H1 (cell line): ENCODE results near the gene MUC16. TPM values are rescaled to one million over a fixed set of nuclear protein-coding genes. Genes with fewer than 3 reads are reported as not detected.

Experiments
- CTCF ChIA-PET: fragments of 300-600 bp; sonication (Branson Sonifier 250); formaldehyde crosslinking; loops from one replicate; lab custom pipeline; 2021; ENCODE audit not compliant: partially characterized antibody; lab: Charles Lee
- POLR2A ChIA-PET: fragments of 300-600 bp; sonication (Branson Sonifier 250); formaldehyde crosslinking; loops from one replicate; lab custom pipeline; 2021; ENCODE audit warnings: inconsistent platforms; ENCODE audit not compliant: partially characterized antibody; lab: Charles Lee
- DNase-seq, 2 experiments: peaks; one replicate each; pipeline versions ENCODE4 v3.0.0 to v3.0.0-alpha.2; 2010 to 2022; ENCODE audit warnings: low spot score in 2 of 2, low read depth in 1 of 2, mixed read lengths in 1 of 2
- FAIRE-seq: peaks from 2 replicates; lab custom pipeline; 2011; peaks lifted over from hg19 to GRCh38; lab: Jason Lieb, UNC
- H2AFZ ChIP-seq: 2 replicates; pipeline ENCODE4 v1.8.1; 2012; ENCODE audit warnings: low read length, inconsistent platforms
- H2AK5ac ChIP-seq: 2 replicates; pipeline ENCODE4 v1.6.1; 2013; ENCODE audit warnings: low read depth, low read length
- H2BK120ac ChIP-seq: replicated peaks from 2 replicates; pipeline ENCODE3; 2013; ENCODE audit warnings: low read depth, low read length, inconsistent platforms
- H2BK12ac ChIP-seq: 2 replicates; pipeline ENCODE4 v1.6.1; 2013; ENCODE audit warnings: low read depth, low read length
- H2BK15ac ChIP-seq: 2 replicates; pipeline ENCODE4 v1.6.1; 2013; ENCODE audit warnings: low read length
- H2BK20ac ChIP-seq: 2 replicates; pipeline ENCODE4 v1.6.1; 2013; ENCODE audit warnings: low read length
- H2BK5ac ChIP-seq: 2 replicates; pipeline ENCODE4 v1.6.1; 2013; ENCODE audit warnings: low read depth, low read length
- H3K14ac ChIP-seq: 2 replicates; pipeline ENCODE4 v1.6.1; 2013; ENCODE audit warnings: inconsistent platforms; ENCODE audit not compliant: insufficient read length
- H3K18ac ChIP-seq: 2 replicates; pipeline ENCODE4 v1.6.1; 2013; ENCODE audit warnings: low read length; ENCODE audit errors: extremely low read depth
- H3K23ac ChIP-seq: 2 replicates; pipeline ENCODE4 v1.6.1; 2013; ENCODE audit warnings: inconsistent platforms; ENCODE audit not compliant: insufficient read length
- H3K23me2 ChIP-seq: 2 replicates; pipeline ENCODE4 v1.6.1; 2013; ENCODE audit warnings: low read depth, low read length
- H3K27ac ChIP-seq: 2 replicates; pipeline ENCODE4 v1.6.1; 2011; ENCODE audit warnings: low read depth, low read length, inconsistent platforms
- H3K27me3 ChIP-seq, 4 experiments: replicated peaks in 1 of 4; 1 replicate in 1 of 4; 2 replicates in 3 of 4; pipeline versions ENCODE4 v1.6.1 to v1.8.1; 2011 to 2013; ENCODE audit warnings: low read length in 3 of 4, mild to moderate bottlenecking in 3 of 4, inconsistent platforms in 2 of 4, mixed read lengths in 2 of 4, moderate library complexity in 1 of 4; ENCODE audit not compliant: control insufficient read depth in 3 of 4, insufficient read depth in 3 of 4; ENCODE audit errors: extremely low read depth in 1 of 4
- H3K36me3 ChIP-seq, 4 experiments: 2 replicates each; pipeline versions ENCODE4 v1.6.1 to v1.8.1; 2011 to 2013; ENCODE audit warnings: mild to moderate bottlenecking in 4 of 4, low read length in 3 of 4, moderate library complexity in 2 of 4, control low read depth in 1 of 4, inconsistent platforms in 1 of 4; ENCODE audit not compliant: insufficient read depth in 4 of 4, control insufficient read depth in 2 of 4
- H3K4ac ChIP-seq: replicated peaks from 2 replicates; pipeline ENCODE3; 2013; ENCODE audit warnings: low read length, low read depth, mixed read lengths, inconsistent platforms; ENCODE audit not compliant: insufficient read length
- H3K4me1 ChIP-seq, 4 experiments: replicated peaks in 1 of 4; 1 replicate in 1 of 4; 2 replicates in 3 of 4; pipeline versions ENCODE4 v1.6.1 to v1.8.1; 2011 to 2013; ENCODE audit warnings: low read length in 3 of 4, inconsistent platforms in 2 of 4, mixed read lengths in 1 of 4; ENCODE audit not compliant: insufficient read depth in 4 of 4, control insufficient read depth in 3 of 4
- H3K4me2 ChIP-seq, 2 experiments: 2 replicates each; pipeline versions ENCODE4 v1.6.1 to v1.8.1; 2011 to 2013; ENCODE audit warnings: low read depth in 2 of 2, low read length in 2 of 2, control low read depth in 1 of 2, inconsistent platforms in 1 of 2, mild to moderate bottlenecking in 1 of 2; ENCODE audit not compliant: insufficient read depth in 1 of 2
- H3K4me3 ChIP-seq, 4 experiments: fragments of 200-600, 300-600 bp in 1 of 4; sonication (generic), shearing (Covaris generic), sonication (Bioruptor Twin) in 1 of 4; 2 replicates each; pipeline versions ENCODE4 v1.5.1 to v1.8.1; 2011 to 2016; ENCODE audit warnings: low read length in 4 of 4, low read depth in 3 of 4, control low read depth in 2 of 4, inconsistent platforms in 2 of 4, mild to moderate bottlenecking in 2 of 4, mixed read lengths in 1 of 4, moderate library complexity in 1 of 4; ENCODE audit not compliant: insufficient read depth in 2 of 4; ENCODE audit errors: extremely low read depth in 1 of 4
- H3K56ac ChIP-seq: replicated peaks from 2 replicates; pipeline ENCODE3; 2013; ENCODE audit warnings: low read depth, mild to moderate bottlenecking, mixed read lengths, low read length, inconsistent platforms; ENCODE audit not compliant: insufficient read length
- H3K79me1 ChIP-seq: 2 replicates; pipeline ENCODE4 v1.6.1; 2013; ENCODE audit warnings: low read depth, low read length, control low read depth
- H3K79me2 ChIP-seq, 2 experiments: 2 replicates each; pipeline versions ENCODE4 v1.6.1 to v1.8.1; 2012 to 2013; ENCODE audit warnings: low read length in 2 of 2, mild to moderate bottlenecking in 2 of 2, inconsistent platforms in 1 of 2; ENCODE audit not compliant: insufficient read depth in 2 of 2, control insufficient read depth in 1 of 2
- H3K9ac ChIP-seq, 4 experiments: replicated peaks in 1 of 4; 1 replicate in 1 of 4; 2 replicates in 3 of 4; pipeline versions ENCODE4 v1.6.1 to v1.8.1; 2011 to 2013; ENCODE audit warnings: low read depth in 3 of 4, low read length in 3 of 4, control low read depth in 2 of 4, mild to moderate bottlenecking in 2 of 4, moderate library complexity in 2 of 4, inconsistent platforms in 1 of 4; ENCODE audit errors: extremely low read depth in 1 of 4
- H3K9me3 ChIP-seq, 2 experiments: 2 replicates each; pipeline versions ENCODE4 v1.6.1 to v1.8.1; 2012 to 2013; ENCODE audit warnings: mild to moderate bottlenecking in 2 of 2, moderate library complexity in 2 of 2, control low read depth in 1 of 2, inconsistent platforms in 1 of 2, low read depth in 1 of 2, low read length in 1 of 2, mixed read lengths in 1 of 2; ENCODE audit not compliant: insufficient read depth in 2 of 2
- H4K20me1 ChIP-seq, 2 experiments: replicated peaks in 1 of 2; 2 replicates each; pipeline versions ENCODE3 to v1.8.1; 2011 to 2013; ENCODE audit warnings: inconsistent platforms in 2 of 2, low read length in 2 of 2, mild to moderate bottlenecking in 1 of 2; ENCODE audit not compliant: insufficient read depth in 2 of 2, control insufficient read depth in 1 of 2
- H4K5ac ChIP-seq: 2 replicates; pipeline ENCODE4 v1.6.1; 2013; ENCODE audit warnings: low read length, low read depth, mixed read lengths, inconsistent platforms; ENCODE audit not compliant: insufficient read length
- H4K8ac ChIP-seq: 2 replicates; pipeline ENCODE4 v1.8.0; 2013; ENCODE audit warnings: mild to moderate bottlenecking, moderate library complexity, low read length, inconsistent platforms; ENCODE audit not compliant: insufficient read depth; ENCODE audit errors: extremely low read depth
- H4K91ac ChIP-seq: replicated peaks from 2 replicates; pipeline ENCODE3; 2013; ENCODE audit warnings: low read length, mixed read lengths, inconsistent platforms; ENCODE audit not compliant: insufficient read length
- CREB1 ChIP-seq: IDR thresholded peaks from 2 replicates; pipeline ENCODE4 v1.6.1; 2012; ENCODE audit warnings: inconsistent platforms
- EZH2 ChIP-seq: fragments of 200-600 bp; sonication (generic); IDR thresholded peaks from 2 replicates; pipeline ENCODE4 v1.7.1; 2012; ENCODE audit warnings: low read depth, mild to moderate bottlenecking, moderate library complexity, low read length, inconsistent platforms; ENCODE audit not compliant: severe bottlenecking
- NANOG ChIP-seq: IDR thresholded peaks from 2 replicates; pipeline ENCODE4 v1.6.1; 2011; ENCODE audit warnings: low read length, low read depth, mild to moderate bottlenecking, inconsistent platforms; ENCODE audit not compliant: insufficient read depth, poor library complexity, severe bottlenecking
- RNF2 ChIP-seq: fragments of 200-900, 300-1000 bp; sonication (generic); IDR thresholded peaks from 2 replicates; pipeline ENCODE4 v1.7.1; 2016; ENCODE audit warnings: borderline replicate concordance, low read depth, mild to moderate bottlenecking, antibody characterized with exemption, low read length; ENCODE audit not compliant: poor library complexity, severe bottlenecking; ENCODE audit errors: missing control alignments
- SIRT6 ChIP-seq: IDR thresholded peaks from one replicate; pipeline ENCODE4 v1.7.1; 2012; ENCODE audit warnings: low read length, inconsistent platforms
- TAF1 ChIP-seq: IDR thresholded peaks from 2 replicates; pipeline ENCODE4 v1.6.1; 2011; ENCODE audit warnings: mild to moderate bottlenecking, low read depth, low read length
- TBP ChIP-seq: IDR thresholded peaks from 2 replicates; pipeline ENCODE4 v1.6.1; 2011; ENCODE audit warnings: low read depth, low read length, improper control_type of control experiment
- WGBS, 2 experiments: shearing (Covaris generic) in 1 of 2; methylation state at CpG; one replicate each; pipeline versions ENCODE4 v1.1.6 to v1.1.7; 2013 to 2015; ENCODE audit warnings: low lambda C conversion rate in 2 of 2, mixed read lengths in 2 of 2, inconsistent platforms in 1 of 2, low coverage in 1 of 2, missing lambda C conversion rate in 1 of 2; ENCODE audit not compliant: insufficient replicate concordance in 2 of 2, insufficient coverage in 1 of 2, insufficient read length in 1 of 2; ENCODE audit errors: extremely low coverage in 1 of 2, missing lambda C conversion rate in 1 of 2; 5-methylcytosine and 5-hydroxymethylcytosine counted together
- polyA plus RNA-seq, 7 experiments: library from polyadenylated mRNA; depleted of rRNA in 3 of 7; stranded (reverse) in 5 of 7; unstranded in 2 of 7; fragments of >200 nt in 5 of 7; fragments of 200-250 nt in 2 of 7; gene quantifications; 1 replicate in 5 of 7; 2 replicates in 1 of 7; 4 replicates in 1 of 7; pipeline versions ENCODE4 v1.2.1 to v1.2.3, GENCODE V29; 2011 to 2013; ENCODE audit warnings: missing spikeins in 2 of 7, mixed read lengths in 2 of 7
- total RNA-seq: library from RNA; stranded (reverse); fragmentation: NEBNext Ultra II Directional; extraction: Animal tissue kit (Norgen Biotek cat#: 25700); gene quantifications from 2 replicates; pipeline ENCODE4 v1.2.1, GENCODE V29; 2021
- TF ChIP-seq, protein P1 (sequence below): IDR thresholded peaks from 2 replicates; pipeline ENCODE4 v1.6.1; 2012; ENCODE audit warnings: inconsistent platforms

The MUC16 gene
- total and polyA plus RNA-seq, 2 of the 8 experiments (the other 6 are each of a cell fraction or from before 2014, with no cell fraction given) = 0.17 to 0.60 TPM

DNA sequence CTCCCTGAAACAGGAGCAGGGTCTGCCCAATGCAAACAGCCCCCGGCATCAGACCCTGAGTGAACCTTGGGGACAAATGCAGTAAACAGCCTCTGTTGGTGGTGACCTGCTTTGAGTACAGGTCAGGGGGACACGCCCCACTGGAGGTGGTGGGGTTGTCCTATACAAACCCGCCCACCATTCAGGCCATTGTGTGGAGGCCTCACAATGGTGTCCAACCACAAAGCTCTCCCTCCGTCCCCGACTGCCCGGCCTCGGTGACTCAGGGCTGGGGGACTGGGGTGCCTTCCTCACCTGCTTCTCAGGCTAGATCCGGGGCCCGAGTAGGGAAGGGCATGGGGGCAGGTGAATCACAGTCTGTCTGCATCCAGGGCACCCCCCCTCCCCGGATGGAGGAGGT lies 1.5 kb downstream of the MUC16 start:
- Histone ChIP-seq H4K5ac (no peak overlapping the region), H3K27me3 (no peaks in the 10 kb centered on the region), H4K8ac (no peak overlapping the region), H4K91ac (no peak overlapping the region), H3K18ac (no peak overlapping the region), H3K4me3 (no peak overlapping the region), H2BK12ac (no peak overlapping the region), H3K56ac (no peak overlapping the region), H3K4me1 (peaks cover 0 to 3% (median 2%) of the 10 kb centered on the region in 4 experiments; a peak in 2 of 7 replicates), H2BK15ac (no peak overlapping the region), H2BK20ac (no peak overlapping the region), H3K4ac (no peak overlapping the region), H3K14ac (no peak overlapping the region), H3K9me3 (no peaks in the 10 kb centered on the region), H3K36me3 (no peaks in the 10 kb centered on the region), H2BK5ac (no peak overlapping the region), H2AFZ (no peak overlapping the region; the same call in 1 of the 2 replicates), H4K20me1 (no peaks in the 10 kb centered on the region), H3K9ac (no peak overlapping the region), H2AK5ac (no peak overlapping the region), H3K23ac (no peak overlapping the region), H2BK120ac (no peak overlapping the region), H3K27ac (no peak overlapping the region), H3K79me1 (no peaks in the 10 kb centered on the region), H3K4me2 (no peak overlapping the region), H3K79me2 (no peaks in the 10 kb centered on the region), H3K23me2 (no peaks in the 10 kb centered on the region; the same call in 1 of the 2 replicates)
- FAIRE-seq (no peak), DNase-seq (no peak)
- WGBS, 2 experiments = 86% methylated on average over 10 of the region's 10 CpGs; no CpG with 5 or more reads in 1 of the 2 experiments
- TF ChIP-seq CREB1 (no peak), TAF1 (no peak), NANOG (no peak), EZH2 (no peak), RNF2 (no peak), SIRT6 (no peak), TBP (no peak)
- TF ChIP-seq, protein P1, sequence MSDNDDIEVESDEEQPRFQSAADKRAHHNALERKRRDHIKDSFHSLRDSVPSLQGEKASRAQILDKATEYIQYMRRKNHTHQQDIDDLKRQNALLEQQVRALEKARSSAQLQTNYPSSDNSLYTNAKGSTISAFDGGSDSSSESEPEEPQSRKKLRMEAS = no peak
- CTCF ChIA-PET = interaction anchor here (1.6 to 1.7 kb wide), 3 partner anchors 20 to 367 kb away, joined by 4 to 6 read pairs (median 5); no protein-coding TSS in a partner anchor
- POLR2A ChIA-PET = no interaction called here
